Heart right ventricle (tissue), 16 donors: Measurements from ENCODE around the gene PEMT. TPM values are rescaled to one million over a fixed set of nuclear protein-coding genes. Genes with fewer than 3 reads are reported as not detected.
A peak's percentile ranks its signal among the peaks of the same experiment; 100 is the strongest.

Experiments used
- ATAC-seq, 8 donors: fragments of 200-7000 bp; cut with Tn5 transposase; one replicate each; pipeline ENCODE4 v1.9.1; 2020; ENCODE audit warnings: mild to moderate bottlenecking in 8 of 8, moderate library complexity in 8 of 8, moderate number of reproducible peaks in 1 of 8
- DNase-seq, 2 donors: peaks; one replicate each; pipeline ENCODE4 v3.0.0-alpha.2; 2020
- H3K27ac ChIP-seq, 10 donors: fragments of 200-600 bp; sonication (generic) in 2 of 10; one replicate each; pipeline versions ENCODE4 v1.5.0 to v1.8.0; 2020 to 2022; ENCODE audit warnings: mild to moderate bottlenecking in 3 of 10
- H3K27me3 ChIP-seq, 7 donors: fragments of 200-600 bp; one replicate each; pipeline ENCODE4 v1.8.0; 2021 to 2022; ENCODE audit warnings: mild to moderate bottlenecking in 2 of 7
- H3K36me3 ChIP-seq, 9 donors: fragments of 200-600 bp; sonication (generic) in 1 of 9; one replicate each; pipeline versions ENCODE4 v1.5.0 to v1.8.0; 2020 to 2022; ENCODE audit warnings: mild to moderate bottlenecking in 2 of 9
- H3K4me1 ChIP-seq, 9 donors: fragments of 200-600 bp; sonication (generic) in 1 of 9; one replicate each; pipeline versions ENCODE4 v1.5.0 to v1.8.0; 2020 to 2022; ENCODE audit warnings: mild to moderate bottlenecking in 4 of 9
- H3K4me3 ChIP-seq, 10 donors: fragments of 200-600 bp; sonication (generic) in 2 of 10; one replicate each; pipeline versions ENCODE4 v1.5.0 to v1.8.0; 2020 to 2022; ENCODE audit warnings: mild to moderate bottlenecking in 7 of 10, moderate library complexity in 2 of 10
- H3K9me3 ChIP-seq, 11 donors: fragments of 200-600 bp in 10 of 11; sonication (generic) in 2 of 11; one replicate each; pipeline versions ENCODE4 v1.5.0 to v1.8.0; 2013 to 2022; ENCODE audit warnings: mild to moderate bottlenecking in 2 of 11, control low read depth in 1 of 11, moderate library complexity in 1 of 11
- WGBS, 2 donors: extraction: QIAGEN DNeasy Blood & Tissue Kit; methylation state at CpG; one replicate each; pipeline ENCODE4 v1.1.7; 2013; ENCODE audit warnings: inconsistent platforms in 1 of 2; 5-methylcytosine and 5-hydroxymethylcytosine counted together
- intact Hi-C, 10 donors: fragments of 100-400 bp; cut with DNase I; formaldehyde crosslinking; loops; one replicate each; pipeline versions ENCODE4 v1.11.1 to v1.14.2; 2022
- polyA plus RNA-seq, 2 donors: library from polyadenylated mRNA; stranded (reverse); fragments of 200-250 nt; gene quantifications; one replicate each; pipeline ENCODE4 v1.2.3, GENCODE V29; 2013
- total RNA-seq, 10 donors: library from RNA; stranded (reverse); fragmentation: NEBNext Ultra II Directional in 3 of 10; extraction: Animal tissue kit (Norgen Biotek cat#: 25700) in 3 of 10; gene quantifications; one replicate each; pipeline versions ENCODE4 v1.2.1 to v1.2.4, GENCODE V29; 2021 to 2023
- TF ChIP-seq, protein P1 (sequence below), 9 donors: fragments of 200-600 bp; sonication (generic) in 2 of 9; IDR thresholded peaks; one replicate each; pipeline versions ENCODE4 v1.5.0 to v1.8.0; 2021 to 2022; ENCODE audit warnings: antibody characterized with exemption in 9 of 9, mild to moderate bottlenecking in 5 of 9, moderate library complexity in 1 of 9
- donor health status: Arrhythmogenic right ventricular cardiomyopathy.
- donor health status: ischemic (EF 13 %, LVEDD 7.1; RV severe dilation, severe dysfunction).
- donor health status: healthy with polysubstance abuse.
- donor health status: DM: no; HTN: yes; CAD: no.
- donor health status: DM: no; HTN: no; CAD: no.
- donor health status: ischemic (EF 25% LVEDD 6.9; RV normal size, moderate dysfunction).
- donor health status: ischemic (EF 25% LVEDD 5.7; RV mildly dilated, moderate dysfunction).
- donor health status: healthy.
- donor health status: DM: yes; HTN: yes; CAD: no.
- donor health status: Ischemic cardiomyopathy.
- donor health status: ischemic (EF 35%, LVEDD 5.7; RV mildly dilated, moderate dysfunction).
- donor health status: nonischemic (EF 11% LVEDD 7.7; RV severe dilation, severe dysfunction).
- donor health status: DM: yes; HTN: yes; CAD: no.
- donor health status: PGD.
- donor health status: ischemic (EF 29% LVEDD 5.4; RV normal size, mild dysfunction).
- donor health status: nonischemic (EF 23%, LVEDD 6.1; RV moderate dilation, normal function).

Gene PEMT
- total and polyA plus RNA-seq, 12 donors, result 13.5 to 55.2 (median 22.0) TPM

DNA sequence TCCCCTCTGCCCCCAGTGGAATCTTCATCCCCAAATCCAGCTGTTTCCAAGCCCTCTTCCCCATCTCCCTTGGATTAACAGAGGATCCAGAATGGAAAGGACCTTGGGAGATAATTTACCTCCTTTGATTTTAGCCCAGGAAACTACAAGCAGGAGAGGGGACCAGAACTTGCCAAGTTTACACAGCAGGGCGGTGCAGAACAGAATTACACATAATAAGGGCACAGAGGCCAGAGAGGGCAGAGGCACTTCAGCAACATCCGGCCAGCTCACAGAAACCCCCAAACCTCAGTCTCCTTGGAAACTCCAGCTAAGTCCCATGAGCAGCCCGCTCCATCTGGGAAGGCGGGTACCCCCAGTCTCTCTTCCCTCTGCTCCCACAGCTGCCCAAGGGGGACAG lies 27.2 kb downstream of the PEMT start:
- H3K27me3 ChIP-seq, result no peaks in the 10 kb centered on the region
- no peaks in the 10 kb centered on the region for H3K36me3 ChIP-seq
- H3K27ac ChIP-seq, result no peak overlapping the region
- TF ChIP-seq, protein P1, sequence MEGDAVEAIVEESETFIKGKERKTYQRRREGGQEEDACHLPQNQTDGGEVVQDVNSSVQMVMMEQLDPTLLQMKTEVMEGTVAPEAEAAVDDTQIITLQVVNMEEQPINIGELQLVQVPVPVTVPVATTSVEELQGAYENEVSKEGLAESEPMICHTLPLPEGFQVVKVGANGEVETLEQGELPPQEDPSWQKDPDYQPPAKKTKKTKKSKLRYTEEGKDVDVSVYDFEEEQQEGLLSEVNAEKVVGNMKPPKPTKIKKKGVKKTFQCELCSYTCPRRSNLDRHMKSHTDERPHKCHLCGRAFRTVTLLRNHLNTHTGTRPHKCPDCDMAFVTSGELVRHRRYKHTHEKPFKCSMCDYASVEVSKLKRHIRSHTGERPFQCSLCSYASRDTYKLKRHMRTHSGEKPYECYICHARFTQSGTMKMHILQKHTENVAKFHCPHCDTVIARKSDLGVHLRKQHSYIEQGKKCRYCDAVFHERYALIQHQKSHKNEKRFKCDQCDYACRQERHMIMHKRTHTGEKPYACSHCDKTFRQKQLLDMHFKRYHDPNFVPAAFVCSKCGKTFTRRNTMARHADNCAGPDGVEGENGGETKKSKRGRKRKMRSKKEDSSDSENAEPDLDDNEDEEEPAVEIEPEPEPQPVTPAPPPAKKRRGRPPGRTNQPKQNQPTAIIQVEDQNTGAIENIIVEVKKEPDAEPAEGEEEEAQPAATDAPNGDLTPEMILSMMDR (IDR thresholded peaks at IDR 0.05), result no peak
- no peak overlapping the region for H3K4me3 ChIP-seq
- no peak for DNase-seq
- H3K4me1 ChIP-seq, result peaks cover 27 to 54% (median 43%) of the 10 kb centered on the region in 9 donors
- no peak for ATAC-seq
- H3K9me3 ChIP-seq, result no peaks in the 10 kb centered on the region
- intact Hi-C loops, result no loop called here
- WGBS, 2 donors, result 98% methylated on average over 4 of the region's 4 CpGs

GRCh38 chr17:17563530-17563929 lies 28.0 kb downstream of the PEMT start:
- 94 to 96% methylated on average over 13 of the region's 13 CpGs for WGBS, 2 donors
- intact Hi-C loops, result no loop called here
- H3K27ac ChIP-seq, result no peak overlapping the region

DNA sequence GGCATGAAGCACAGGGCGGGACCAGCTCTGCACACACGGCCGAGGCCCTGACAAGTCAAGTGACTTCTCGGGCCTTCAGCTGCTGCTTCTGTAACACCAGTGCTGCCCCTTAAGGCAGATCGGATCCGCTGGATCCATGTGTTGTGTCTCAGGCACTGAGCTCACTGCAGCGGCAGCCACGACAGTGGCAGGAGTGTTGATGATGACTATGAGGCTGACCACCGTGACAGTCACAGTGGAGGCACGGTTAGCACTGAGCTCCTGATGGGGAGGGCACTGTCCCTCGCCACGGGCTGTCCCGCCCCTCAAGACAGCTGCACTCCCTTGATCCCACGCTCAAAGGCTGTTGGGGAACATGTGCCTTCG lies 29.4 kb downstream of the PEMT start:
- WGBS, 2 donors, result 84 to 87% methylated on average over 15 of the region's 15 CpGs
- intact Hi-C loops, result no loop called here
- Histone ChIP-seq H3K9me3 (no peaks in the 10 kb centered on the region), H3K36me3 (no peaks in the 10 kb centered on the region), H3K27ac (peak overlapping the region in 1 of 10 donors; percentile 19), H3K27me3 (no peaks in the 10 kb centered on the region), H3K4me3 (no peak overlapping the region), H3K4me1 (peaks cover 10 to 39% (median 27%) of the 10 kb centered on the region in 9 donors)
- DNase-seq, result no peak
- TF ChIP-seq, protein P1 (IDR thresholded peaks at IDR 0.05), result no peak
- ATAC-seq, result no peak

More at GRCh38 chr17:17563530-17563929, 28.0 kb downstream of the PEMT start:
- H3K27me3 ChIP-seq, result no peaks in the 10 kb centered on the region
- no peak overlapping the region for H3K4me3 ChIP-seq
- H3K4me1 ChIP-seq, result peaks cover 19 to 46% (median 35%) of the 10 kb centered on the region in 9 donors
- ATAC-seq, result no peak
- H3K9me3 ChIP-seq, result no peaks in the 10 kb centered on the region
- no peaks in the 10 kb centered on the region for H3K36me3 ChIP-seq
- DNase-seq, result no peak
- TF ChIP-seq, protein P1 (IDR thresholded peaks at IDR 0.05), result no peak

DNA sequence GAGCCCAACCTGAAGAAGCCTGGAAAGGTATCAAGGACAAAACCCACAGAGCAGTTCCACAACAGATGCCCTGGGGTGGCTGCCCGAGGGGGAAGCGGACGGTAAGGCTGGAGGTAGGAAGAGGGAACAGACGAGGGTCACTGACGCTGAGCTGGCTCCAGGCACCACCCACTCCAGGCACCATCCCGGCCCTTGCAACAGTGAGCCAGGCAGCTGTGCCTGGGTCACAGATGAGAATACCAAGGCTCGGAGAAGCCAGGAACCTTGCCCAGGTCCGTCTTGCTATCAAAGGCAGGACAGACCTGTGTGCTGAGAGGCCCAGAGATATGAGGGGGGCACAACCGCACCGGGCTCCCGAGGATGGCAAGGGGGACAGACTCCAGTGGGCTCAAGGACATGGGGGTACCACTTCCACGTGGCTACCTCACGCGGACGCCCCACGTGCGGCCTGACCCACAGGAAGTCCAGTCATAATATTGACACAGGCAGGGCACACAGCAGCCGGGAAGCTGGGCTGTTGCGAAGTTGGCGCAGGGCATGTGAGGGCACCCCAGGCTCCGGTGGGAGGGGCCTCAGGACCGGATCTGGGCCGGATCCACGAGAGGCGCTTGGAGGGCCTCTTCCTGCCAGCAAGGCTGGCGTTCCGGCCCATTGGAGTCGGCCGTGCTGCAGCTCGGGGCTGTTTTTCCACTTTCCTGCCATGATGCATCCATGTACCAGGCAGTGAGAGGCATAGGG lies 29.9 kb downstream of the PEMT start:
- DNase-seq, result peak in 1 of 2 donors; percentile 47
- Histone ChIP-seq H3K27me3 (no peaks in the 10 kb centered on the region), H3K4me1 (peaks cover 7 to 34% (median 23%) of the 10 kb centered on the region in 9 donors), H3K36me3 (no peaks in the 10 kb centered on the region), H3K4me3 (no peak overlapping the region), H3K9me3 (no peaks in the 10 kb centered on the region), H3K27ac (peak overlapping the region in 3 of 10 donors; percentile 15 to 23 (median 19))
- 78 to 85% methylated on average over 30 of the region's 30 CpGs for WGBS, 2 donors
- TF ChIP-seq, protein P1 (IDR thresholded peaks at IDR 0.05), result no peak
- intact Hi-C loops, result no loop called here
- ATAC-seq, result peak in 4 of 8 donors; percentile 18 to 74 (median 58)
